Stomach smooth muscle (tissue), 2 donors: ENCODE data around the gene NRXN3.

Experiments used
- H3K27ac ChIP-seq: one replicate; pipeline ENCODE4 v1.7.0; 2013; ENCODE audit warnings: mild to moderate bottlenecking, low read length, inconsistent platforms
- H3K27me3 ChIP-seq, 2 donors: one replicate each; pipeline ENCODE4 v1.7.0; 2013; ENCODE audit warnings: low read length in 2 of 2; ENCODE audit not compliant: insufficient read depth in 2 of 2, control insufficient read depth in 1 of 2
- H3K36me3 ChIP-seq, 2 donors: one replicate each; pipeline ENCODE4 v1.7.0; 2013; ENCODE audit warnings: low read length in 2 of 2; ENCODE audit not compliant: control insufficient read depth in 2 of 2, insufficient read depth in 2 of 2
- H3K4me1 ChIP-seq: one replicate; pipeline ENCODE4 v1.7.0; 2013; ENCODE audit warnings: low read length; ENCODE audit not compliant: control insufficient read depth, insufficient read depth
- H3K4me3 ChIP-seq, 2 donors: one replicate each; pipeline ENCODE4 v1.7.0; 2013; ENCODE audit warnings: low read length in 2 of 2
- H3K9ac ChIP-seq, 2 donors: one replicate each; pipeline ENCODE4 v1.7.0; 2013; ENCODE audit warnings: low read length in 2 of 2, mild to moderate bottlenecking in 1 of 2
- H3K9me3 ChIP-seq, 2 donors: one replicate each; pipeline ENCODE4 v1.7.0; 2013; ENCODE audit warnings: low read length in 2 of 2; ENCODE audit not compliant: control insufficient read depth in 2 of 2
- donor health status: healthy.
- donor health status: Pancreatic carcinoma.

NRXN3 gene

DNA sequence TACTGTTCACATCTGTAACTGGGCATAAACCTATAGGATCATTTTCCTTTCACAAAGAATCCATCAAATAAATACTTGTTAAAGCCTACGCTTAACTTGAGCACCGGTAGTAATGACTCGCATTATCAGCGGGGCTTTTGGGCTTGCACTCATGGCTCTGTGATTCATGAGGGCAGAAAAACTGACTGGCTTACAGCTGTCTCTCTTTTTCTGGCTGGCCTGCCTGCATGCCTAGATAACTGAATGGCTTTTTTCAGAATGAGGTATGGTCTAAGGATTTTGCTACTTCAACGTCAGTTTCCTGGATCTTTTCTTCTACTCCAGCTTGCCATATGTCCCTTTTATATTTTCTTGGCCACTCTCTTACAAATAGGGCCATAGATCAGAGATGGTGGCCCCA, 531.1 kb downstream of the NRXN3 start:
- no peaks in the 10 kb centered on the region for H3K9me3 ChIP-seq

DNA sequence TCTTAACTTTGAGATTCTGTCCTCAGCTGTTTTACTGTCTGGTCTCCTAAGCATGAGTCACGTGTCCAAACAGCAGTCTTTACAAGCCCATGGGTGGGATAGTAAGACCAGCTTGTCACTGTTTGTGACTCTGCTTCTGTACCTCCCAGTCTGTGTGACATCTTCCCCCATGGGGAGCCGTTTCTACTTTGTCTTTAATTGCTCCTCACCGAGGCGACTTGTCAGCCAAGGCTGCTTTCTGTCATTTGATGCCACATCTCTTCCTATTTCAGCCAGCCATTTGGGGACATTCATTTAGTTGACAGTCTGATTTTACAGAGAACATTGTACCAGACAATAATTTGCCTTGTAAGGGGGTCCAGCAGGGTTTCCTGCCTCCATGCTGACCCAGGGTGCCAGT, 534.8 kb downstream of the NRXN3 start:
- no peak overlapping the region for H3K9ac ChIP-seq
- no peaks in the 10 kb centered on the region for H3K9me3 ChIP-seq
- no peak overlapping the region for H3K27ac ChIP-seq
- no peaks in the 10 kb centered on the region for H3K36me3 ChIP-seq
- no peaks in the 10 kb centered on the region for H3K4me1 ChIP-seq
- no peak overlapping the region for H3K4me3 ChIP-seq
- H3K27me3 ChIP-seq, result peaks cover 0 to 2% of the 10 kb centered on the region in 2 donors

More for the DNA sequence above, 531.1 kb downstream of the NRXN3 start:
- H3K27ac ChIP-seq, result no peak overlapping the region
- H3K27me3 ChIP-seq, result no peaks in the 10 kb centered on the region
- H3K4me1 ChIP-seq, result no peaks in the 10 kb centered on the region
- H3K9ac ChIP-seq, result no peak overlapping the region
- no peak overlapping the region for H3K4me3 ChIP-seq
- H3K36me3 ChIP-seq, result no peaks in the 10 kb centered on the region

DNA sequence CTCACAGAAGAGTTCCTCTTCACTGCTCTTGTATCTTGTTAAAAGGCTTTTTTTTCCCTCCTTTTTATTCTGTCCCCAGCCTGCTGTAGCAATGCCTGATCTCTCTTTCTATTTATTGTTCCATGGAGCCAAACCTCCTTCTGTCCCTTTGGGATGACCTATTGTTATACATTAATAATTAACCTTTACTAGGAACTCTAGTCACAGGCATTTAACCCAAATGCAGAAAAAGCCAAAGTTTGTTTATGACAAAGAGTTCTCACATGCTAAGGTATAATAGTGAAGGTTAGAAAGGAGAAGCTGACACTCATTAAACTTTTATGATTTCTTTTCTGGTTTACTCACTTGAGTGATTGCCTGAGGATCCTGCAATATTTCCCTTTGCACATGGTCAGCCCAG, 535.8 kb downstream of the NRXN3 start:
- Histone ChIP-seq H3K4me3 (no peak overlapping the region), H3K36me3 (no peaks in the 10 kb centered on the region), H3K9me3 (no peaks in the 10 kb centered on the region), H3K27ac (no peak overlapping the region), H3K9ac (no peak overlapping the region), H3K4me1 (no peaks in the 10 kb centered on the region), H3K27me3 (peaks cover 0 to 2% of the 10 kb centered on the region in 2 donors)

DNA sequence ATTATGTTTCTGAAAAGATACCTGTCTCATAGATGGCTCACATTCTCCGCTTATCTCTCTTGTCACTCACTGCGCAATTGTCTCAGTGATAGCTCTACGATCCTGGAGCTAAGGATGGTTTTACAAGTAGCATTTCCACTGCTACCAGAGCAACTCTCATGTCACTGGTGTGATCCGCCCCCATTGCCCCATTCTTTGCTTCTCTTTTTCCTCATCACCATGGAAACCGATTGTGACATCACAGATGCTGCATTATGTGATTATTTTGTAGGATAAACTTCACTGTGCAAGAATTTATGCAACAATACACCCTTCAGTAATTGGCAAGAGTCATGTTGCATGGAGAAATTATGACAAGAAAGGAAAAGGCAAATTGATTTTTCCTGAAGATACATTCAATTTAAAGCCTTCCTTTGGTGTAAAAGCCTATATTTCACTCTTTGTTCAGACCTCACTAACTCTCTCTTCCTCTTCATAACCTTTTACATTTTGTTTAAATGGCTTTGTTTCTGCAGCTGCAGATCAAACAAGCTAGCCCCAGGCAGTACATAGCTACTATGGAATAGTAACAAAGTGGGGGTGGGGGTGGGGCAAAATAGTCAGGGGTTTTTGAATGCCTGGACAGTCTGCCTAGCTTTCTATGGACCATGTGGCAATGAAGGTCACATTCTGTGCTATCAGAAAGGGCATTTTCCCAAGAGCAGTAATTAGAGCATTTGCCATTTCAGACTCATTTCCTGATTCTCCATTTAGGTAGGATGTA, 539.8 kb downstream of the NRXN3 start:
- Histone ChIP-seq H3K27me3 (peaks cover 0 to 2% of the 10 kb centered on the region in 2 donors), H3K4me1 (no peaks in the 10 kb centered on the region), H3K4me3 (no peak overlapping the region), H3K9me3 (peaks cover 0 to 4% of the 10 kb centered on the region in 2 donors), H3K9ac (no peak overlapping the region), H3K27ac (no peak overlapping the region), H3K36me3 (no peaks in the 10 kb centered on the region)

DNA sequence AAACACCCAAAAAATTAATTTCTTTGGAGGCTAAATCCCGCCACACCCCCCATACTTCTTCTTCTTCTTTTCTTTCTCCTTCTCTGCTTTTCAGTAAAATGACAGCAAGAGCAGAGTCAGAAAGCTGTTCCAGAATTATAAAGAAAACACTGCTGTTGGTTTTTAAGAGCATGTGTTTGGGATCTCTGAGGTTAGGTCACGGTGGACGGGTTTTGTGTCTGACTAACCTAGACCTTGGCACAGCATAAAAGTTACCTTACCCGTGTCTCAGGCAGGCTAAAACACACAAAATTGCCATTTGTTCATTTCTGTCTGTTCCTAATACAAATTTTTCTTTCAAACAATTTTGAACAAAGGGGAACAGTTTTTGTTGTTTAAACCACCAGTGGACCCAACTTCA, 540.8 kb downstream of the NRXN3 start:
- Histone ChIP-seq H3K36me3 (no peaks in the 10 kb centered on the region), H3K4me3 (no peak overlapping the region), H3K27me3 (peaks cover 0 to 2% of the 10 kb centered on the region in 2 donors), H3K27ac (no peak overlapping the region), H3K4me1 (no peaks in the 10 kb centered on the region), H3K9me3 (peaks cover 0 to 4% of the 10 kb centered on the region in 2 donors), H3K9ac (no peak overlapping the region)

DNA sequence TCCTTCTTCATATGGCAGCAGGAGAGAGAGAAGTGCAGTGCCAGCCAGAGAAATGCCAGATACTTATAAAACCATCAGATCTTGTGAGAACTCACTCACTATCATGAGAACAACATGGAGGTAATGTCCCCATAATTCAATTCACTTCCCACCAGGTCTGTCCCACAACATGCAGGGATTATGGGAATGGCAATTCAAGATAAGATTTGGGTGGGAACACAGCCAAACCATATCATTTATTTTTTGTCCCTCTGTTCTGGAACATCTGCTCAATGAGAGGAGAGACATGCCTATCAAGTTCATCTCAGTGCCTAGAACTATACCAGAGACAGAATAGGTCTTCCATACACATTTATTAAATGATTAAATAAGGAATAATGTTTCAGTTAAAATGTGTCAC, 543.5 kb downstream of the NRXN3 start:
- H3K9ac ChIP-seq, result no peak overlapping the region
- H3K9me3 ChIP-seq, result peaks cover 0 to 4% of the 10 kb centered on the region in 2 donors
- H3K4me3 ChIP-seq, result no peak overlapping the region
- H3K27me3 ChIP-seq, result peaks cover 0 to 2% of the 10 kb centered on the region in 2 donors
- H3K4me1 ChIP-seq, result no peaks in the 10 kb centered on the region
- no peak overlapping the region for H3K27ac ChIP-seq
- H3K36me3 ChIP-seq, result no peaks in the 10 kb centered on the region

DNA sequence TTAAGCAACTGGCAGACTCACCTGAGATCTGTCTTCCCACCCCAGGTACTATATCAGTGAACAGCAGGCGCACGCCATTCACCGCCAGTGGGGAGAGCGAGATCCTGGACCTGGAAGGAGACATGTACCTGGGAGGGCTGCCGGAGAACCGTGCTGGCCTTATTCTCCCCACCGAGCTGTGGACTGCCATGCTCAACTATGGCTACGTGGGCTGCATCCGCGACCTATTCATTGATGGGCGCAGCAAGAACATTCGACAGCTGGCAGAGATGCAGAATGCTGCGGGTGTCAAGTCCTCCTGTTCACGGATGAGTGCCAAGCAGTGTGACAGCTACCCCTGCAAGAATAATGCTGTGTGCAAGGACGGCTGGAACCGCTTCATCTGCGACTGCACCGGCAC, 544.5 kb downstream of the NRXN3 start:
- Histone ChIP-seq H3K36me3 (no peaks in the 10 kb centered on the region), H3K4me3 (no peak overlapping the region), H3K9ac (no peak overlapping the region), H3K9me3 (peaks cover 0 to 4% of the 10 kb centered on the region in 2 donors), H3K27ac (no peak overlapping the region), H3K4me1 (no peaks in the 10 kb centered on the region), H3K27me3 (no peaks in the 10 kb centered on the region)

DNA sequence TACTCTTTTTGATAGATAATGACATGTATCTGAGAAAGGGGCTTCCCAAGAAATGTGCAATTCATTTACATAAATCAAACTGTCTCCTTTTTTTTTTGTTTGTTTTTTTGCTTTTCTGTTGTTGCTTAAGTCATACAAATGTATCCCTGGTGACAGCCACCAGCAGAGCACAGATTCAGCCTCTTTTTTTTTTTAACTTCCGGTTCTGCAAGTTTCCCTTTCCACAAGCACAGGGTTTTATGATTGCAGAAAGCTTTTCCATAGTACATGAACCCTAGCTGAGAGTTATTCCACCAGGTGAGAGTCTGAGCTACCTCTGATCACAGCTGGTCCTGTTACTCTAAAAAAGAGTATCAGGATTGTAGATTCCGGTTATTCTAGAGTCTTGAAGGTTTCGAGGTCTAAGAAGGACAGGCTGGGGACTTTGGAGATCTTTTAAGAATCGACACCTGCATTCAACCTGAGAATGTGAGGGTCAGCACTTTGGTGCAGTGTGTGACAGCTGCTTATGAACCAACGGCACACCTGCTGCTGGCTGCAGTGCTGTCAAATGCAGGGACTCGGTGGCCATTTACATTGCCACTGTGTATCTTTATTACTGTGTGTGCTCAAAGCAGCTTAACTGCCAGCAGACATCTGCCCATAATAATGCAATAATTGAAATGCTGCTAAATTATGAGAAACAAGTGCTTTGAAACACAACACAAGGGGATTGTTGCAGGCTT, 551.7 kb downstream of the NRXN3 start:
- no peak overlapping the region for H3K9ac ChIP-seq
- no peaks in the 10 kb centered on the region for H3K4me1 ChIP-seq
- no peaks in the 10 kb centered on the region for H3K36me3 ChIP-seq
- H3K4me3 ChIP-seq, result no peak overlapping the region
- H3K27ac ChIP-seq, result no peak overlapping the region
- no peaks in the 10 kb centered on the region for H3K9me3 ChIP-seq
- peaks cover 0 to 2% of the 10 kb centered on the region in 2 donors for H3K27me3 ChIP-seq

DNA sequence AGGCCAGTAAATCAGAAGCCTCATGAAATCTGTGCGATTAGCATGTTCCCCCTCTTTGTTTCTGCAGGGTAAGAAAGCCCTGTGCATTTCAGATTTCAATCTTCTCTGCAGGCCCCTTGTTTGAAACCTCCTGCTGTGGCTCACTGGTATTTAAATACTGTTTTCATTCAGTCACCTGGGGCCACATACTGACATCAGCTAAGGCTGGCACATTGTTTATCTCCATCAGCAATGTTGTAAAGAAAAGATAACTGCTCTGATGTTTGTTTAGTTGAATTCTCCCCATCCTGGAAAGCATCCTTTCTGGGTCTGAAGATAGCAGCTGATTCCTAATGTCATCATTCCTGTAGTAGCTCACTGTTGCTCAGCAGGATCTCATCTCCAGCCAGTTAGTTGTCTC, 554.9 kb downstream of the NRXN3 start:
- no peaks in the 10 kb centered on the region for H3K9me3 ChIP-seq
- no peaks in the 10 kb centered on the region for H3K36me3 ChIP-seq
- H3K27ac ChIP-seq, result no peak overlapping the region
- H3K4me1 ChIP-seq, result no peaks in the 10 kb centered on the region
- no peak overlapping the region for H3K9ac ChIP-seq
- H3K4me3 ChIP-seq, result no peak overlapping the region
- H3K27me3 ChIP-seq, result peaks cover 0 to 2% of the 10 kb centered on the region in 2 donors

DNA sequence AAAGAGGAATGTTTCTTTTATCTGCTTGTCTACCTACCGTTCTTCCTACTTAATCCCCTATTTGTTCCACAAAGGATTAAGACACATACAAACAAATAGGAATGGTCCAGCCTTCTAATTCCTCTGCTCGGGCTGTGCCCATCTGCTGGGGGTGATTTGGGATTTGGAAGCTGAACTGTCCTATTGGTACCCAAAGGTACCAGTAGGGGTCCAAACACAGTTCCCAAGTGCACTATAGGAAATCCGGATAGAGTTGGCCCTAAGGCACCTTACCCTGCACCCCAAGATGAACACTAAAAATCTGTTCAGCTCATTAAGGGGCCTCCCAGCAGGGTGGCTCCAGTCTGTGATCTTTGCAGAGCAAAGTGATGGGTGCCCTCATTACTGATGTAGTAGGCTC, 566.9 kb downstream of the NRXN3 start:
- no peak overlapping the region for H3K27ac ChIP-seq
- peaks cover 0 to 3% of the 10 kb centered on the region in 2 donors for H3K27me3 ChIP-seq
- no peaks in the 10 kb centered on the region for H3K4me1 ChIP-seq
- no peaks in the 10 kb centered on the region for H3K36me3 ChIP-seq
- H3K9ac ChIP-seq, result no peak overlapping the region
- no peak overlapping the region for H3K4me3 ChIP-seq
- H3K9me3 ChIP-seq, result no peaks in the 10 kb centered on the region

DNA sequence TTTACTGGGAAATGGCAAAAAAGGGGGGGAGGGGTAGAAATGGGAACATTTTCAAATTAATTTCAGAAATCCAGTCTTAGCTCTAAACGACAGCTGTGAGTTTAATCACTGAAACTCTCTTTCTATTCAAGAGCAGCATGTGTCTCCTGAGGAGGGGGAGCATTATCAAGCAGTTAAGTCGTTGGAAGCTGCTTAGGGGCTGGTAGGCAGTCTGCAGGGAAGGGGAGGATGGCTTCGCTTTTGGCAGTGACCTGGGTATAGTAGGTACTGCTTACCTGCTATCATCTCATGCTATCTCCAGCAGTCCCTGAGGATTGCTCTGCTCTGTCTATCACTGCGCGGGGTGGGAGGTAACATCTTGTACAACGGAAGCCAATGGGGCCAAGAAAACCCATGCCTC, 567.4 kb downstream of the NRXN3 start:
- no peaks in the 10 kb centered on the region for H3K9me3 ChIP-seq
- H3K9ac ChIP-seq, result no peak overlapping the region

More for the DNA sequence above, 567.4 kb downstream of the NRXN3 start:
- no peak overlapping the region for H3K27ac ChIP-seq
- H3K27me3 ChIP-seq, result peaks cover 0 to 3% of the 10 kb centered on the region in 2 donors
- H3K4me3 ChIP-seq, result no peak overlapping the region
- no peaks in the 10 kb centered on the region for H3K36me3 ChIP-seq
- no peaks in the 10 kb centered on the region for H3K4me1 ChIP-seq
